ENCODE measurements around the gene ANO2.

Gene ANO2

GRCh38 chr12:5913387-5913786 lies 31.7 kb downstream of the ANO2 start:
- H3K9me3 ChIP-seq (ENCODE audit: control insufficient read depth, insufficient read depth, low read length) = no peaks in the 10 kb centered on the region
- H3F3A ChIP-seq (ENCODE audit: control insufficient read depth, insufficient read depth) = no peaks in the 10 kb centered on the region
- TF ChIP-seq EZH2phosphoT487 (IDR thresholded peaks at IDR 0.05; ENCODE audit: borderline replicate concordance, low read length) (no peak), CTCF (IDR thresholded peaks at IDR 0.05; ENCODE audit: low read depth, low read length, poor library complexity, severe bottlenecking) (no peak)
- H3K27ac ChIP-seq (ENCODE audit: low read depth, low read length) = no peak overlapping the region
- H3K9me2 ChIP-seq (replicated peaks; ENCODE audit: control insufficient read depth, low read length) = no peaks in the 10 kb centered on the region
- peaks cover 3% of the 10 kb centered on the region; the same call in 1 of the 2 replicates for H3K27me3 ChIP-seq (ENCODE audit: control insufficient read depth, low read length)
- H3K79me2 ChIP-seq (ENCODE audit: control insufficient read depth, low read length) = no peaks in the 10 kb centered on the region
- H3K4me1 ChIP-seq (ENCODE audit: control insufficient read depth, low read length) = no peaks in the 10 kb centered on the region
- H3K4me2 ChIP-seq (ENCODE audit: low read length) = no peak overlapping the region
- no peak overlapping the region for H3K4me3 ChIP-seq (ENCODE audit: low read length)
- H4K20me1 ChIP-seq (ENCODE audit: control insufficient read depth, insufficient read depth, low read depth, low read length) = no peaks in the 10 kb centered on the region
- H3K36me3 ChIP-seq (ENCODE audit: control insufficient read depth, low read length) = no peaks in the 10 kb centered on the region

- Histone ChIP-seq H3K27me3 (ENCODE audit: control insufficient read depth, low read length) (peaks cover 3% of the 10 kb centered on the region; the same call in 1 of the 2 replicates), H3K27ac (ENCODE audit: low read depth, low read length) (no peak overlapping the region), H3K4me1 (ENCODE audit: control insufficient read depth, low read length) (no peaks in the 10 kb centered on the region), H3K79me2 (ENCODE audit: control insufficient read depth, low read length) (no peaks in the 10 kb centered on the region), H3F3A (ENCODE audit: control insufficient read depth, insufficient read depth) (no peaks in the 10 kb centered on the region), H3K36me3 (ENCODE audit: control insufficient read depth, low read length) (no peaks in the 10 kb centered on the region), H3K4me3 (ENCODE audit: low read length) (no peak overlapping the region), H3K9me2 (replicated peaks; ENCODE audit: control insufficient read depth, low read length) (no peaks in the 10 kb centered on the region), H3K9me3 (ENCODE audit: control insufficient read depth, insufficient read depth, low read length) (no peaks in the 10 kb centered on the region), H4K20me1 (ENCODE audit: control insufficient read depth, insufficient read depth, low read depth, low read length) (no peaks in the 10 kb centered on the region), H3K4me2 (ENCODE audit: low read length) (no peak overlapping the region)
- no peak for TF ChIP-seq EZH2phosphoT487 (IDR thresholded peaks at IDR 0.05; ENCODE audit: borderline replicate concordance, low read length)
- TF ChIP-seq CTCF (IDR thresholded peaks at IDR 0.05; ENCODE audit: low read depth, low read length, poor library complexity, severe bottlenecking) = peak; percentile 31
These were observed 32.4 kb downstream of the ANO2 start for GRCh38 chr12:5912437-5913334.

- no peaks in the 10 kb centered on the region for H3K79me2 ChIP-seq (ENCODE audit: control insufficient read depth, low read length)
- H3K27ac ChIP-seq (ENCODE audit: low read depth, low read length) = no peak overlapping the region
- no peaks in the 10 kb centered on the region for H3K9me2 ChIP-seq (replicated peaks; ENCODE audit: control insufficient read depth, low read length)
- no peaks in the 10 kb centered on the region for H3K36me3 ChIP-seq (ENCODE audit: control insufficient read depth, low read length)
- TF ChIP-seq CTCF (IDR thresholded peaks at IDR 0.05; ENCODE audit: low read depth, low read length, poor library complexity, severe bottlenecking) = no peak
- no peak for TF ChIP-seq EZH2phosphoT487 (IDR thresholded peaks at IDR 0.05; ENCODE audit: borderline replicate concordance, low read length)
- no peaks in the 10 kb centered on the region for H3K4me1 ChIP-seq (ENCODE audit: control insufficient read depth, low read length)
- no peaks in the 10 kb centered on the region for H4K20me1 ChIP-seq (ENCODE audit: control insufficient read depth, insufficient read depth, low read depth, low read length)
- no peaks in the 10 kb centered on the region for H3F3A ChIP-seq (ENCODE audit: control insufficient read depth, insufficient read depth)
- H3K9me3 ChIP-seq (ENCODE audit: control insufficient read depth, insufficient read depth, low read length) = no peaks in the 10 kb centered on the region
- peaks cover 3% of the 10 kb centered on the region; the same call in 1 of the 2 replicates for H3K27me3 ChIP-seq (ENCODE audit: control insufficient read depth, low read length)
- no peak overlapping the region for H3K4me2 ChIP-seq (ENCODE audit: low read length)
- H3K4me3 ChIP-seq (ENCODE audit: low read length) = no peak overlapping the region
These were observed 33.0 kb downstream of the ANO2 start for GRCh38 chr12:5912011-5912410.

Data from DOHH2 (cell line).